Measurements from ENCODE around the gene PPIF.

- TF ChIP-seq EZH2phosphoT487 (IDR thresholded peaks at IDR 0.05; ENCODE audit: borderline replicate concordance, low read depth, low read length) (no peak), CTCF (conservative IDR thresholded peaks at IDR 0.05; ENCODE audit: low read length) (no peak)
These were observed 5.0 kb downstream of the PPIF start for GRCh38 chr10:79352035-79352877.
